Gastrocnemius medialis (tissue), 4 donors: ENCODE data around the gene PPFIBP2.

Experiments used
- POLR2A ChIP-seq, 2 donors: fragments of 450-650 bp; IDR thresholded peaks; one replicate each; pipeline ENCODE4 v1.6.1; 2017; ENCODE audit warnings: antibody characterized with exemption in 2 of 2, mild to moderate bottlenecking in 2 of 2, moderate library complexity in 2 of 2
- TF ChIP-seq, protein P1 (sequence below), 5 experiments: fragments of 450-650 bp in 3 of 5; fragments of 200-600 bp in 2 of 5; sonication (generic) in 2 of 5; IDR thresholded peaks in 4 of 5; conservative IDR thresholded peaks in 1 of 5; 1 replicate in 4 of 5; 2 replicates in 1 of 5; pipeline ENCODE4 v1.5.1; 2016 to 2019; ENCODE audit warnings: antibody characterized with exemption in 5 of 5, mild to moderate bottlenecking in 3 of 5, moderate library complexity in 3 of 5

DNA sequence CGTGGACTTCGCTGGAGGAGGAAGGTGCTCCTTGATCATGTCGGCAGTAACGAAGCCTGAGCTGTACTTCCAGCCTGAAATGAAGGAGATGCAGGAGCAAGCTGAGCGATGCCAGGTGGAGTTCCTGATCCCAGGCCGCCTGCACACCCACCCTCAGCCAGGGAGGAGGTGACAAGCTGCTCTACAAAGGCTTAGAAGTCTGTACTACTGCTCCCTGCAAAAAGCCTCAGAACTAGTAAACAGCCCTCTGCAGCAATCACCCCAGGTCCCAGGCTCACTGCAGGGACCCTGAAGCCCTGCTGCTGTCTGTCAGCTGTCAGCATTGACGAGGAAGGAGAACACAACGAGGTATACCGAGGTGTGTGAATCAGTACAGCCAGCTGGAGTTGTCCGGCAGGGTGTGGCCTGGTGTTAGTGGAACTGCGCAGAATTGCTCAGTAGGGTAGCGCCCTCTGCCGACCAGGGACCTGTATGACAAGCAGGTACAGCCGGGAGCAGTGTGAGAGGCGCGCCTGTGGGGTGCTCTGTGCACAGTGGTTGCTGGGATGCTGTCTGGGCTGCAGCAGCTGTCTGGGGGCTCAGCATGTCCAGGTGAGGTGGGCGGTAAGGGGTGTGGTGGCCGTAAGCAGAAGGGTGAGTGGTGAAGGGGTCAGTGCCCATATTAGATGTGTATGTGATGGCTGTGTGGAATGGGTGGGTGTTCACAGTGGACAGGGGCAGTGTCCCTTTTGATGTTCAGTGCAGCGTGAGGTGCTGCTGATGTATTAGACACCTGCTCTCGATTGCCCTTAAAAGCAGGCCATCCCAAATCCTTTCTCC, 151.9 kb downstream of the PPFIBP2 start:
- TF ChIP-seq, protein P1, sequence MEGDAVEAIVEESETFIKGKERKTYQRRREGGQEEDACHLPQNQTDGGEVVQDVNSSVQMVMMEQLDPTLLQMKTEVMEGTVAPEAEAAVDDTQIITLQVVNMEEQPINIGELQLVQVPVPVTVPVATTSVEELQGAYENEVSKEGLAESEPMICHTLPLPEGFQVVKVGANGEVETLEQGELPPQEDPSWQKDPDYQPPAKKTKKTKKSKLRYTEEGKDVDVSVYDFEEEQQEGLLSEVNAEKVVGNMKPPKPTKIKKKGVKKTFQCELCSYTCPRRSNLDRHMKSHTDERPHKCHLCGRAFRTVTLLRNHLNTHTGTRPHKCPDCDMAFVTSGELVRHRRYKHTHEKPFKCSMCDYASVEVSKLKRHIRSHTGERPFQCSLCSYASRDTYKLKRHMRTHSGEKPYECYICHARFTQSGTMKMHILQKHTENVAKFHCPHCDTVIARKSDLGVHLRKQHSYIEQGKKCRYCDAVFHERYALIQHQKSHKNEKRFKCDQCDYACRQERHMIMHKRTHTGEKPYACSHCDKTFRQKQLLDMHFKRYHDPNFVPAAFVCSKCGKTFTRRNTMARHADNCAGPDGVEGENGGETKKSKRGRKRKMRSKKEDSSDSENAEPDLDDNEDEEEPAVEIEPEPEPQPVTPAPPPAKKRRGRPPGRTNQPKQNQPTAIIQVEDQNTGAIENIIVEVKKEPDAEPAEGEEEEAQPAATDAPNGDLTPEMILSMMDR (IDR thresholded peaks at IDR 0.05 in 4 of 5, conservative IDR thresholded peaks at IDR 0.05 in 1 of 5): peak; percentile 73 to 92 (median 89)
- no peak for TF ChIP-seq POLR2A (IDR thresholded peaks at IDR 0.05)
